ENCODE measurements around the gene LALBA. TPM values are rescaled to one million over a fixed set of nuclear protein-coding genes. Genes with fewer than 3 reads are reported as not detected.

The LALBA gene
- total RNA-seq, 2 experiments from 2014 or later: not detected

Other genes starting within 250 kb of the LALBA start
- 10 to 100 TPM; 21.5 to 24.0 TPM for gene ZNF641, start 219.1 kb downstream of the LALBA start, total RNA-seq
- gene ANP32D, start 97.5 kb downstream of the LALBA start, total RNA-seq: not detected
- gene C12orf54, start 87.5 kb downstream of the LALBA start, total RNA-seq: not detected
- gene OR8S1, start 44.4 kb downstream of the LALBA start, total RNA-seq: not detected
- gene KANSL2, start 112.2 kb upstream of the LALBA start, total RNA-seq: 10 to 100 TPM; 44.1 to 44.5 TPM
- gene CCNT1, start 146.7 kb upstream of the LALBA start, total RNA-seq: 10 to 100 TPM; 51.6 to 53.7 TPM
- not detected for gene ADCY6, start 219.0 kb upstream of the LALBA start, total RNA-seq
- gene CACNB3, start 248.4 kb upstream of the LALBA start, total RNA-seq: 10 to 100 TPM; 14.9 to 19.9 TPM

All from activated CD4-positive, alpha-beta T cell treated with anti-CD3 and anti-CD28 coated beads, Interleukin-2, amount 10 ng/mL, durations not matched to agents 7 days and 5 days (primary cell).